HG02970 (cell line): ENCODE data around the gene NFKB2.

Experiments
- ATAC-seq: cut with Tn5 transposase; IDR thresholded peaks from one replicate; pipeline ENCODE4 v1.9.1; 2021; ENCODE audit warnings: mild to moderate bottlenecking, moderate library complexity, moderate number of reproducible peaks; ENCODE audit not compliant: unreplicated experiment, low FRiP score

NFKB2 gene

GRCh38 chr10:102420714-102421506 lies 25.4 kb downstream of the NFKB2 start, which contains the start of gene FBXL15:
FBXL15 (plus strand) TSS chr10:102420836; CDS start chr10:102421130, 294 bp downstream.
- ATAC-seq, result peak; percentile 69

GRCh38 chr10:102421507-102421756 lies 25.9 kb downstream of the NFKB2 start:
- no peak for ATAC-seq

DNA sequence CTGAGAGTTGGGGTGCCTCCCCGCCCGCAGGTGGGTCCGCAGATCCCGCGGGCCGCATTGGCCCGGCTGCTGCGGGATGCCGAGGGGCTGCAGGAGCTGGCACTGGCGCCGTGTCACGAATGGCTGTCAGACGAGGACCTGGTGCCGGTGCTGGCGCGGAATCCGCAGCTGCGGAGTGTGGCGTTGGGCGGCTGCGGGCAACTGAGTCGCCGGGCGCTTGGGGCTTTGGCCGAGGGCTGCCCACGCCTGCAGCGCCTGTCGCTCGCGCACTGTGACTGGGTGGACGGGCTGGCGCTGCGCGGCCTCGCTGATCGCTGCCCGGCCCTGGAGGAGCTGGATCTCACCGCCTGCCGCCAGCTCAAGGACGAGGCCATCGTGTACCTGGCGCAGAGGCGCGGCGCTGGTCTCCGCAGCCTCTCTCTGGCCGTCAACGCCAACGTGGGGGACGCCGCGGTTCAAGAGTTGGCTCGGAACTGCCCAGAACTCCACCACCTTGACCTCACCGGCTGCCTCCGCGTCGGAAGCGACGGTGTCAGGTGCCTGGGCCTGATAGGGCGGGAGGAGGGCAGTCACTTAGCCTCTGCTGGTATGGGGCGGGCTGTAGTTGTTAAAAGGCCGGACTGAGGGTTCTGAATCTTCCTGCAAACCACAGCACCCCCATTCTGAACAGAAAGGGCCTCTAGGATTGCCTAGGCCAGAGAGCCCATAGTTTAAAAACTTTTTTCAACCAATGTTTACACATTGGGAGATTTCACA lies 26.4 kb downstream of the NFKB2 start:
- no peak for ATAC-seq

GRCh38 chr10:102422545-102423129 lies 27.1 kb downstream of the NFKB2 start:
- ATAC-seq, result no peak

DNA sequence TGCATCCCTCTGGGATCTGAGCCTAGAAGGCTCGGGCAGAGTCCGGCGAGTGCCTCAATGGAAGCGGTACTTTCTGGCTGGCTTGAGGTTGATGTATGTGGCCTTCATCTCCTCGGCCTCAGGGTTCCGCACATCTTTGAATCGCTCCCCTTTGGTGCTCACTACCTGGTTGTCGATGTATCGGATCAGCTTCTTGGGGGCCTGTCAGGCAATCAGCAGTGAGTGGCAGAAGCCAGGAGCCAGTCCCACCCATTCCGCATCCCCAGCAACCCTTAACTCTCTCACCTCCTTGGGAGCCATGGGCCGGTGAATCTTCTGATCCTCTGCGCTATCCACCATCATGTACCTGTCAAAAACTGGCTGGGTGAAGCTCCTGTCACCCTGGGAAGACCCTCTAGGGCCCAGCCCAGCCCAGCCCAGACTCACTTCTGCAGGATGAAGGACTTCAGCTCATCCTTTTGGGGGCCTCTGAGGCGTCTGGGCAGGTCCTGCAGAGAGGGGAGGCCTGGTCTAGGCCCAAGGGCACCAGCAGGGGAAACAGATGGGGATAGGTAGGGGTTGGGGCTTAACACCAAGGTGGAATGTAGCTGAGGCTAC lies 28.0 kb downstream of the NFKB2 start:
- no peak for ATAC-seq

GRCh38 chr10:102424145-102424544 lies 28.6 kb downstream of the NFKB2 start:
- no peak for ATAC-seq

GRCh38 chr10:102424916-102425315 lies 29.4 kb downstream of the NFKB2 start:
- no peak for ATAC-seq

DNA sequence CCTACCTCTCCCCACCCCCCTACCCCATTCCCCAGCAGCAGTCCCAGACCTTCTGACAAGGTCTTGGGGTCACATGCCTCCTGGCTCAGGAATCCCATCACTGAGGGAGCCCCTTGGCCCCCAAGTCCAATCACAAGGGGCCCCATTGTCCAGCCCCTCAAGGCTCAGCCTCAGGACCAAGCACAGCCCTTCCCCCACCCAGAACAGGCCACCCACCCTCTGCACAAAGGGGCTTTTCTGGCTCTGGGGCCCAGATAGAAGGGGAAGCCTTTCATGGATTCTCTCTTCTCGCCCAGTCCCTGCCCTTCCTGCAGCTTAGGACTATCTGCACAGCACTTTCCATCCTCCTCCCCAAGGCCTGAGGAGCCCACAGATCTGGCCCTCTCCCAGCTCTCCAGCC lies 29.9 kb downstream of the NFKB2 start:
- ATAC-seq, result no peak

- ATAC-seq, result no peak
Measured at GRCh38 chr10:102426803-102427287, 31.3 kb downstream of the NFKB2 start.

DNA sequence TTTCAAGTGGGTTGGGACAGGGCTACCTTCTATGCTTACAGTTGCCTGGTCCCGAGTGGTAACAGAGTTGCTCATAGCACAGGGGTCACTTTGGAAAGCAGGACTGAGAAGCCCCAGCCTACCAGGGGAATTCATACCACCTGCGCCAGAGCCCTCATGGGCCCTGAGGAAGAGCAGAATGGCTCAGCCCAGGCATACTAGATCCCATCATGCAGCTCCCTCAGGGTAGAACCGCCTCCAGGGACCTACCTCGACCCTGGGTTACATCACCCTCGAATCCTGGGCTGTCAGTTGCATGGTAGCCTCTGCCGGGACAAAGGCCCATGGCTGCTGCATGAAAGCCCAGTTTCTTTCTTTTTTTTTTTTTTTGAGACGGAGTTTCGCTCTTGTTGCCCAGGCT lies 34.0 kb downstream of the NFKB2 start:
- ATAC-seq, result no peak

GRCh38 chr10:102431452-102432124 lies 36.1 kb downstream of the NFKB2 start:
- ATAC-seq, result no peak

GRCh38 chr10:102432162-102432950 lies 36.9 kb downstream of the NFKB2 start, which contains the start of gene CUEDC2:
CUEDC2 (minus strand) TSS chr10:102432574; CDS start chr10:102425188, 7,386 bp downstream.
- ATAC-seq, result peak; percentile 83

- ATAC-seq, result no peak
Measured at GRCh38 chr10:102433619-102434046, 38.1 kb downstream of the NFKB2 start.

- no peak for ATAC-seq
Measured at GRCh38 chr10:102434394-102435132, 39.1 kb downstream of the NFKB2 start.

- no peak for ATAC-seq
Measured at GRCh38 chr10:102435133-102435497, 39.6 kb downstream of the NFKB2 start.

GRCh38 chr10:102435529-102436233 lies 40.2 kb downstream of the NFKB2 start:
- ATAC-seq, result no peak

GRCh38 chr10:102436312-102436711 lies 40.8 kb downstream of the NFKB2 start:
- no peak for ATAC-seq

GRCh38 chr10:102437515-102437914 lies 42.0 kb downstream of the NFKB2 start:
- ATAC-seq, result no peak
